AG04449 (cell line): ENCODE data around the gene CD300LD.

Experiments
- CTCF ChIA-PET: fragments of 350-600 bp; formaldehyde crosslinking; extraction: SDS; loops from one replicate; lab custom pipeline; 2021; ENCODE audit warnings: antibody characterized with exemption; lab: Yijun Ruan, JAX
- POLR2A ChIA-PET: fragments of 400-600, 350-600 bp; formaldehyde crosslinking; extraction: SDS; loops from one replicate; lab custom pipeline; 2020; ENCODE audit warnings: antibody characterized with exemption, inconsistent platforms; lab: Yijun Ruan, JAX
- DNase-seq: peaks from one replicate; pipeline ENCODE4 v3.0.0-alpha.2; 2010; ENCODE audit warnings: low read depth, low spot score
- H3K4me3 ChIP-seq: 2 replicates; pipeline ENCODE4 v1.5.1; 2011; ENCODE audit warnings: low read depth, mild to moderate bottlenecking, control low read depth, low read length
- TF ChIP-seq, protein P1 (sequence below): IDR thresholded peaks from one replicate; pipeline ENCODE4 v1.5.1; 2011; ENCODE audit warnings: mild to moderate bottlenecking, moderate library complexity, low read length, control low read depth, inconsistent platforms; ENCODE audit not compliant: insufficient read depth; ENCODE audit errors: missing control alignments

CD300LD gene

DNA sequence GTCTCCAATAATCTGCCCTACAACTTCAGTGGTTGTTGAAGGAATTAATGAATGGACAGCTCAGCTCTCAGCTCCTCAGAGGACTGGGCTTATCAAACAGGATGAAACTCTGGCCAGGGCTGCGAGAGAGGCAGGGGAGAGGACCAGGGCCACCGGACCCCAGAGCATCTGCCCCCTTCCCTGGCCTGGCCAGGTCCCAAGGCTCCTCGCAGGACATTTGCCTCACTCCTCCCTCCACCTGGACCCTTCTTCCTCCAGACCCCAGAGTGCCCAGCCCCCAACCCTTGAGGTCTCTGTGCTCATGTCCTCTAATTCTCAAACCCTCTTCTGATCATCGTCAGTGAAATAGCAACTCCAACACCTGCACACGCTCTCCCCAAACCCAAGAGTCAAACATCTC is 49.9 kb downstream of the CD300LD start:
- TF ChIP-seq, protein P1, sequence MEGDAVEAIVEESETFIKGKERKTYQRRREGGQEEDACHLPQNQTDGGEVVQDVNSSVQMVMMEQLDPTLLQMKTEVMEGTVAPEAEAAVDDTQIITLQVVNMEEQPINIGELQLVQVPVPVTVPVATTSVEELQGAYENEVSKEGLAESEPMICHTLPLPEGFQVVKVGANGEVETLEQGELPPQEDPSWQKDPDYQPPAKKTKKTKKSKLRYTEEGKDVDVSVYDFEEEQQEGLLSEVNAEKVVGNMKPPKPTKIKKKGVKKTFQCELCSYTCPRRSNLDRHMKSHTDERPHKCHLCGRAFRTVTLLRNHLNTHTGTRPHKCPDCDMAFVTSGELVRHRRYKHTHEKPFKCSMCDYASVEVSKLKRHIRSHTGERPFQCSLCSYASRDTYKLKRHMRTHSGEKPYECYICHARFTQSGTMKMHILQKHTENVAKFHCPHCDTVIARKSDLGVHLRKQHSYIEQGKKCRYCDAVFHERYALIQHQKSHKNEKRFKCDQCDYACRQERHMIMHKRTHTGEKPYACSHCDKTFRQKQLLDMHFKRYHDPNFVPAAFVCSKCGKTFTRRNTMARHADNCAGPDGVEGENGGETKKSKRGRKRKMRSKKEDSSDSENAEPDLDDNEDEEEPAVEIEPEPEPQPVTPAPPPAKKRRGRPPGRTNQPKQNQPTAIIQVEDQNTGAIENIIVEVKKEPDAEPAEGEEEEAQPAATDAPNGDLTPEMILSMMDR: no peak
- POLR2A ChIA-PET: interaction anchor here (0.5 kb wide), 1 partner anchor 27 kb away, joined by 3 read pairs; no protein-coding TSS in a partner anchor
- CTCF ChIA-PET: no interaction called here
- H3K4me3 ChIP-seq: no peak overlapping the region
- no peak for DNase-seq

DNA sequence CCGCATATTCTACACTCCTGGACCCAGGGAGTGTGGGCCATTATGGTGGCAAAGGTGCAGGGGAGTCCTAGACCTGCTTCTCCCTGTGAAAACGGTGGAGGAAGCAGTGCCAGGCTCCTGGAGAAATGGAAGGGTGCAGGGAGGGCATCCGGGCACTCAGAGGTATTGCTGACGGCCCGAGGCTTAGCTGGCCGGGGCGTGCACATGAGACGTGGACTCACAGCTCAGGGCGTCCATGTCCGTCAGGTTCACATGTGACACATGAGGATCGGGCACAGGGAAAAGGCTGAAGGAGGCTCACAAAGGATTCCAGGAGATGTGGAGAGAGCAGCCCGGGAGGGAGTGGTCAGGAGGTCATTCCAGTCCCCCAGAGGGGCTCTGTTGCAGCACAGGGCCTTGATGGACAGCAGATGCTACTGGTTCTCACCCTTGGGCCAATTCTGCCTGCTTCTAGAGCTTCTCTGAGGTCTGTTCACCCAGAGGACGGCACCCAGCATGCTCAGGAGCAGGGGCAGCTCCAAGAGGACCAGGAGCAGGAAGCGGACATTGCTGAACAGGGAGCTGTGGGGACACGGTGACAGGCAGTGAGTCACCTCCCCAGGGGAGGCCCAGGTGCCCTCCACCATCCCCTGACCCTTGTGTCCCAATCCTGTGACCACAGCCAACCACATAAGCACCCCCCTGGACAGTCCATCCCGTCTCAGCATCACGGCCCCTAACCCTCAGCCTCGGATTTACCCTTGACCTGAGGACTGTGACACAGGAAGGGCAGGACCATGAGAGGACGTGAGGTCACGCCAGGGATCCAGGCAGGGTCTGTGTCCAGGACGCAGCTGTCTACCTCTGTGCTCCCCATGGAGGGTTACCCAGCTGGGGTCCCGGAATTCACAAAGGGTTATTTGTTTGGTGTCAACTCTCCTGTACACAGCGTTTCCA is 50.6 kb downstream of the CD300LD start:
- TF ChIP-seq, protein P1: no peak
- ChIA-PET POLR2A (interaction anchor here (0.6 kb wide), 1 partner anchor 139 kb away, joined by 3 read pairs; no protein-coding TSS in a partner anchor), CTCF (no interaction called here)
- no peak for DNase-seq
- H3K4me3 ChIP-seq: no peak overlapping the region

DNA sequence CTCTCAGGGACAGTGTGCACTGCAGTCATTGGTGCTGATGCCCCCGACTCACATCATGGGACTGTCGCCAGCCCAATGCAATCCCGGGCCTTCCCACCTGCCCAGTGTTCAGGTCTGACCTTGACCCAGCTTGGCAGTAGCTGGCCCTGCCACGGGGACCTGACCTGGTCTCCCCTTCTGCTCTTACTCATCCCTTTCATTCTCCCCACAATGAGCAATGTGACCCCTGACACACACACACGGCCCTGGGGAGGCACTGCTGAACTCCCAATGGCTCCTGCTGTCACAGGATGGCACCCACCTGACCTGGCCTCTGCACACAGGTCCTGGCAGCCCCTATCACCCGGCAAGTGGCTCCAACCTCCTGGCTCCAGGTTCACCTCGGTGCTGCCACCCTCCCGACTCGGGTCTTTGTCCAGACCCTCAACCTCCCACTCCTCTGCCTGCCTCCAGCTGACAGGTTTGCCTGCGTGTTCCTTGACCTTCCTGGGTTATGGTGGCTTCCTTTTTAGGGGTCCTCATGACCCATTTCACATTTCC is 52.7 kb downstream of the CD300LD start:
- H3K4me3 ChIP-seq: no peak overlapping the region
- TF ChIP-seq, protein P1: no peak
- ChIA-PET CTCF (no interaction called here), POLR2A (no interaction called here)
- no peak for DNase-seq

DNA sequence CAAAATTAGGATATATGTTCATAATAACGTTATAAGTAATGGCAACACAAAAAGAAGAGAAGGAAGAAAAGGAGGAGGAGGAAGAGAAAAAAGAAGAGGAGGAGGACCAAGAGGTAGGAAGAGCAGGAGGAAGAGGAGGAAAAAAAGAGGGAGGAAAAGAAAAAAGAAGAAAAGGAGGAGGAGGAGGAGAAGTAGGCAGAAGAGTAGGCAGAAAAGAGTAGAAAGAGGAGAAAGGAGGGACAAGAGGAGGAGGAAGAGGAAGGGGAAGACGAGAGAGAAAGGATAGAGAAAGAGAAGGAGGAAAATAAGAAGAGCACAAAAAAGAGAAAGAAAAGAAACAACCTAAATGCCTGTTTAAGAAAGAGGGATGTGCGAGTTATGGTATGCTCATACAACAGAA is 55.2 kb downstream of the CD300LD start:
- DNase-seq: no peak
- CTCF ChIA-PET: no interaction called here
- H3K4me3 ChIP-seq: no peak overlapping the region
- POLR2A ChIA-PET: no interaction called here
- TF ChIP-seq, protein P1: no peak

DNA sequence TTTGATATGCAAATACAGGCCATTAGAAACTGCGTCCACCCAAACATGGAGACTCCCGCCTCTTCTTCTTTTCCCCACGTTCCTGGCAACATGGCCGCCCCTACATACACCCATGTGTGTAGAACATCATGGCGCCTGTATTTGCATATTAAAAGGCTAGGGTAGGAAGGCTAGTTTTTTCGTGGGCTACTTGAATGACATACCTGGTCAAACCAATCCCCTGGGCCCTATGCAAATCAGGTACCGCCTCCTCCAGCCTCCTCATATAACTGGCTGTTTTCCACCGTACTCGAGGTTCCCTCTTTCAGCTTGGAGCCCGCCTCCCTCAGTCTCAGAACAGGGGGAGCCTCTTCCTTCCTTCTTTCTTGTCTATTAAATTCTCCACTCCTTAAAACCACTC is 60.0 kb downstream of the CD300LD start:
- no peak for DNase-seq
- H3K4me3 ChIP-seq: no peak overlapping the region
- ChIA-PET POLR2A (no interaction called here), CTCF (no interaction called here)
- TF ChIP-seq, protein P1: no peak

DNA sequence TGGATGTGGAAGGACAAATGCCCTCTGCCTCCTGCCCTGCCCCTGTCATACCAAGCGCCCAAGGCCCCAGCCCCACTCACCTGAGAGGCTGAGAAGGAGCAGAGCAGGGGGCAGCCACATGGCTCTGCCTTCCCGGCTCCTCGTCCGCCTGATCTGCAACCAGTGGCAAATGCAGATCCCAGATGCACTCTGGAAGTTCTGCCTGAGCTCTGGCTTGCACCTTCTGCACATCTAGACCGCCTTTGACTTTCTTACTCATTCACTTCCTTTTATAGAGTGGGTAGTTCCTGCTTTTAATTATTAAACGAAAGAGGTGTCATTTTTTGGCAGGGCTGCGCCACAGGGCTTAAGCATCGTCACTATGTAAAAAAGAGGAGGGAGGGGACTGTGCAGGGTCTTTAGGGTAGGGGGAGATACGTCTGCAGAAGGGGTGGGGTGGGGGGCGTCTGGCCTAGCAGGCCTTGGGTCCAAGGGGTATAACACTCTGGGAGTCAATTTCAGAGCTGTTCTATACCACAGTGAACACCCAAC is 60.8 kb downstream of the CD300LD start, which contains the start of gene CD300LB:
CD300LB (minus strand) TSS at position 245 of the 531 bp plus-strand sequence; CDS start at position 120, 125 bp downstream.
- ChIA-PET CTCF (no interaction called here), POLR2A (no interaction called here)
- no peak within 1 kb of the TSS for H3K4me3 ChIP-seq
- no peak for DNase-seq
- TF ChIP-seq, protein P1: no peak
